Spinal cord (tissue), 10 donors: ENCODE results near the gene OTOA. TPM values are rescaled to one million over a fixed set of nuclear protein-coding genes. Genes with fewer than 3 reads are reported as not detected.
"Not testable (repeated sequence)": the region's sequence is repeated elsewhere in the genome, so short reads cannot be mapped to it uniquely, and the experiment has no call there.

ENCODE experiments used
- DNase-seq, 6 donors: peaks; one replicate each; pipeline versions ENCODE4 v3.0.0 to v3.0.0-alpha.2; 2013 to 2015; ENCODE audit warnings: low spot score in 6 of 6, low read depth in 4 of 6
- H3K27ac ChIP-seq: one replicate; pipeline ENCODE4 v1.5.1; 2013; ENCODE audit warnings: low read depth, low read length, control low read depth
- H3K27me3 ChIP-seq: one replicate; pipeline ENCODE4 v1.6.1; 2013; ENCODE audit warnings: low read length; ENCODE audit not compliant: control insufficient read depth, insufficient read depth
- H3K36me3 ChIP-seq: one replicate; pipeline ENCODE4 v1.6.1; 2013; ENCODE audit warnings: low read length; ENCODE audit not compliant: control insufficient read depth, insufficient read depth
- H3K4me1 ChIP-seq: one replicate; pipeline ENCODE4 v1.6.1; 2013; ENCODE audit warnings: low read length; ENCODE audit not compliant: control insufficient read depth, insufficient read depth
- H3K4me3 ChIP-seq: one replicate; pipeline ENCODE4 v1.5.1; 2013; ENCODE audit warnings: low read depth, low read length, control low read depth
- H3K9me3 ChIP-seq: one replicate; pipeline ENCODE4 v1.6.1; 2013; ENCODE audit warnings: low read length; ENCODE audit not compliant: control insufficient read depth, insufficient read depth
- WGBS: methylation state at CpG from one replicate; pipeline ENCODE4 v1.1.5; 2013; ENCODE audit warnings: missing lambda C conversion rate; ENCODE audit not compliant: insufficient coverage; 5-methylcytosine and 5-hydroxymethylcytosine counted together
- polyA plus RNA-seq, 2 donors: library from polyadenylated mRNA; unstranded; fragments of 120-200 nt; gene quantifications; one replicate each; pipeline ENCODE4 v1.2.1, GENCODE V29; 2013; ENCODE audit not compliant: insufficient read length in 2 of 2
- total RNA-seq, 2 donors: library from RNA; depleted of rRNA in 1 of 2; stranded (reverse); fragments of 120-200 nt in 1 of 2; fragments of >200 nt in 1 of 2; gene quantifications; one replicate each; pipeline versions ENCODE4 v1.2.3 to v1.2.4, GENCODE V29; 2013 to 2014
- donor health status: healthy.

Gene OTOA
- total and polyA plus RNA-seq, 4 donors, result 0.32 to 0.61 (median 0.51) TPM

DNA sequence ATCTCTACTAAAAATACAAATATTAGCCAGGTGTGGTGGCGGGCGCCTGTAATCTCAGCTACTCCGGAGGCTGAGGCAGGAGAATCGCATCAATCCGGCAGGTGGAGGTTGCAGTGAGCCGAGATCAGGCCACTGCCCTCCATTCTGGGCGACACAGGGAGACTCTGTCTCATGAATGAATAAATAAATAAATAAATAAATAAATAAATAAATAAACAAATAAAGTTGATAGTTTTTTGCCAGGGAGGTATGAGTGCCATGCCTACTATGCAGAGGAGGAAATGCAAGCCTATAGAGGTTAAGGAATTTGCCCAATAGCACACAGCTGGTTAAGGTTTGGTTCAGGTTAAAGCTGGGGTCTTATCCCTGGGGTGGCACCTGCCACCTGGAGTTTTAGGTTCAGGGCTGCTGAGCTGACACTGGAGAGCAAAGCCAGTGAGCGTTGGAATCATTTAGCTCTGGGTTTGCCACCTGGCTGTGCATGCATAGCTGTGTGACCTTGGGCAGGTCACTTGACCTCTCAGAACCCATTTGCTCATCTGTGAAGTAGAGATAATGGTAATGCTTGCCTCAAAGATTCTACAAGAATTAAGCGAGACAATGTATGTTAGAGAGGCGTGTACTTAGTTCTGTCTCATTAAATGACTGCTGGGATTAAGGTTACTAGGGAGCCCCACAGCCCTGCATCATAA lies 1.2 kb downstream of the OTOA start:
- WGBS, result 100% methylated on average over 2 of the region's 10 CpGs

DNA sequence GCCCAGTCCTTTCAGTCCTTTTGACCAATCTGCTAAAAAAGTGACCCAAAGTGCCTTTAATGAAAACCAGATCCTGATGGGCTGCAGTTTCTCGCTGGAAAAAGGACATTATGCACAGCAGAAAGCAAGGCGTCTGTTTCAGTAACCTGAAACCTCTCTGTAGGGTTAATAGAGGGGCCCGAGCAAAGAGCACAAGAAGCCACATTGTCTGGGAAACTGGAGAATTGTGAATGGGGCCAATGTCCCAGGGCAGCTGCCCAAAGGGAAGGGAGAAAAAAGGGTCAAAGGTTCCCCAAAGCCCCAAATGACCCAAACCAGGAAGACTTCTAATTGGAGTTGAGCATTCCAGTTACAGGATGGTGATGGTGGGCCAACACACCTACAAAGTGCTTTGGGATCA lies 3.0 kb downstream of the OTOA start:
- no peak for DNase-seq
- no peak overlapping the region for H3K4me3 ChIP-seq
- no peaks in the 10 kb centered on the region for H3K36me3 ChIP-seq
- H3K27ac ChIP-seq, result no peak overlapping the region
- 11% methylated on average over 3 of the region's 3 CpGs for WGBS
- peaks cover 7% of the 10 kb centered on the region for H3K4me1 ChIP-seq
- H3K27me3 ChIP-seq, result no peaks in the 10 kb centered on the region
- no peaks in the 10 kb centered on the region for H3K9me3 ChIP-seq

More for the DNA sequence above, 1.2 kb downstream of the OTOA start:
- no peaks in the 10 kb centered on the region for H3K27me3 ChIP-seq
- no peak for DNase-seq
- H3K9me3 ChIP-seq, result no peaks in the 10 kb centered on the region
- no peak overlapping the region for H3K27ac ChIP-seq
- H3K4me1 ChIP-seq, result peaks cover 7% of the 10 kb centered on the region
- H3K36me3 ChIP-seq, result no peaks in the 10 kb centered on the region
- H3K4me3 ChIP-seq, result no peak overlapping the region

DNA sequence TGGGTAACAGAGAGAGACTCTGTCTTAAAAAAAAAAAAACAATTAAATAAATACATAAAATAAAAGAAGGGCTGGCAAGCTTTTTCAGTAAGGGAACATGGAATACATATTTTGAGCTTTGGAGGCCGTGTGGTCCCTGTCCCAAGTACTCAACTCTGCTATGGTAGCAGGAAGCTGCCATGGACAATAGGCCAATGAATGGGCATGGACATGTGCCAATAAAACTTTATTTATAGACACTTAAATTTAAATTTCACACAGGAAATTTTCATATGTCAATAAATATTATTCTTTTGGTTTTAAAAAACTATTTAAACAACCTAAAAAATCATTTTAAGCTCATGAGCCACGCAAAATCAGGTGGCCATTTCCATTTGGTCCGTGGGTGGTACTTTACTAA lies 3.8 kb downstream of the OTOA start:
- Histone ChIP-seq H3K9me3 (no peaks in the 10 kb centered on the region), H3K4me3 (no peak overlapping the region), H3K36me3 (no peaks in the 10 kb centered on the region), H3K27me3 (no peaks in the 10 kb centered on the region), H3K4me1 (peaks cover 7% of the 10 kb centered on the region), H3K27ac (no peak overlapping the region)
- no CpG with 5 or more reads among the region's 3 CpGs for WGBS
- DNase-seq, result no peak

DNA sequence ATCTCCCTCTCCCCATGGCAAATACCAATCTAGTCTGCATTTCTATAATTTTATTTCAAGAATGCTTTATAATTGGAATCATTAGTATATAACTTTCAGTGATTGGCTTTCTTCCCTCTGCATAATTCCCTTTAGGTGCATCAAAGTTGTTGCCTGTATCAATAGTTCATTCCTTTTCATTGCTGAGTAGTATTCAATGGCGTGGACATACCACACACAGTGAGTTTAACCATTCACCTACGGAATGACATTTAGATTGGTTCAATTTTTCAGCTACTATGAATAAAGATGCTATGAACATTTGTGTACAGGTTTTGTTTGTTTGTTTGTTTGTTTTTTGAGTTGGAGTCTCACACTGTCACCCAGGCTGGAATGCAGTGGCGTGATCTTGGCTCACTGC lies 9.7 kb downstream of the OTOA start:
- Histone ChIP-seq H3K36me3 (no peaks in the 10 kb centered on the region), H3K9me3 (no peaks in the 10 kb centered on the region), H3K4me1 (no peaks in the 10 kb centered on the region), H3K27me3 (no peaks in the 10 kb centered on the region), H3K4me3 (no peak overlapping the region), H3K27ac (no peak overlapping the region)
- no CpG with 5 or more reads among the region's 3 CpGs for WGBS
- DNase-seq, result no peak

DNA sequence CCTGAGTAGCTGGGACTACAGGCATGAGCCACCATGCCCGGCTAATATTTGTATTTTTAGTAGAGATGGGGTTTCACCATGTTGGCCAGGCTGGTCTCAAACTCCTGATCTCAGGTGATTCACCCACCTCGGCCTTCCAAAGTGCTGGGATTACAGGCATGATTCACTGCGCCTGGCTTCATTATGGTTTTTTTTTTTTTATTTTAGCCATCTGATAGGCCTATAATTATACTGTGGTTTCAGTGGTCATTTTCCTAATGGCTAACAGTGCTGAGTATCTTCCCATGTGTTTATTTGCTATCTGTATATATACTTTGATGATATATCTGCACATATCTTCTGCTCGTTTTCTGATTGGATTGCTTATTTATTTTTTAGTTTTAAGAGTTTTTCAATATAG lies 10.7 kb downstream of the OTOA start:
- H3K9me3 ChIP-seq, H3K27ac ChIP-seq, H3K4me3 ChIP-seq, H3K27me3 ChIP-seq, H3K36me3 ChIP-seq, DNase-seq, H3K4me1 ChIP-seq: not testable (repeated sequence)
- no CpG with 5 or more reads among the region's 4 CpGs for WGBS

DNA sequence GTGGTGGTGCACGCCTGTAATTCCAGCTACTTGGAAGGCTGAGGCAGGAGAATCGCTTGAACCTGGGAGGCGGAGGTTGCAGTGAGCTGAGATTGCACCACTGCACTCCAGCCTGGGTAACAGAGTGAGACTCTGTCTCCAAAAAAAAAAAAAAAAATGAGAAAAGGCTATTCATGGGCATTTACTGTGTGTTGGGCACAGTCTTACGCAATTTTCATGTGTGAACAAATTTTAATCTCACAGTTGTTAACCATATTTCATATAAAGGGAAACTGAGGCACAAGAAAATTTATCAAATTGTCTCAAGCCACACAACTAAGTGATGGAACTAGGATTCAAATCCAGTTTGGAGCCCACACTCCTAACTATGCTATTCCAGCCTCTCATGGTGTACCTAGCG lies 16.9 kb downstream of the OTOA start:
- not testable (repeated sequence) for H3K4me3 ChIP-seq, H3K27ac ChIP-seq, H3K9me3 ChIP-seq, DNase-seq, H3K4me1 ChIP-seq, H3K27me3 ChIP-seq, H3K36me3 ChIP-seq
- 80% methylated on average over 1 of the region's 5 CpGs for WGBS

DNA sequence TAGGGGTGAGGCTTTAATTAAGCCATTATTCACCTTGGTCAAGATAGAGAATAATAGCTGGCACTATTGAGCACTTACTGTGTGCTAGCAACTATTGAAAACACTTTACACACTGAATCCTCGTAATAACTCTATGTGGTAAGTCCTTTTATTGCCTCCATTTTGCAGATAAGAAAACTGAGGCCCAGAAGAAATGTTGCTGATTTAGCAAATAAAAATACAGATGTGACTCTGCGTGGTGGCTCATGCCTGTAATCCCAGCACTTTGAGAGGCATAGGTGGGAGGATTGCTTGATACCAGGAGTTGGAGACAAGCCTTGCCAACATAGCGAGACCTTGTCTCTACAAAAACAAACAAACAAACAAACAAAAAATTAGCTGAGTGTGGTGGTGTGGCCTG lies 19.4 kb downstream of the OTOA start:
- Histone ChIP-seq H3K9me3 (no peaks in the 10 kb centered on the region), H3K36me3 (no peaks in the 10 kb centered on the region), H3K4me3 (no peak overlapping the region), H3K27me3 (no peaks in the 10 kb centered on the region), H3K4me1 (no peaks in the 10 kb centered on the region), H3K27ac (no peak overlapping the region)
- DNase-seq, result no peak
- no CpG with 5 or more reads among the region's 3 CpGs for WGBS

DNA sequence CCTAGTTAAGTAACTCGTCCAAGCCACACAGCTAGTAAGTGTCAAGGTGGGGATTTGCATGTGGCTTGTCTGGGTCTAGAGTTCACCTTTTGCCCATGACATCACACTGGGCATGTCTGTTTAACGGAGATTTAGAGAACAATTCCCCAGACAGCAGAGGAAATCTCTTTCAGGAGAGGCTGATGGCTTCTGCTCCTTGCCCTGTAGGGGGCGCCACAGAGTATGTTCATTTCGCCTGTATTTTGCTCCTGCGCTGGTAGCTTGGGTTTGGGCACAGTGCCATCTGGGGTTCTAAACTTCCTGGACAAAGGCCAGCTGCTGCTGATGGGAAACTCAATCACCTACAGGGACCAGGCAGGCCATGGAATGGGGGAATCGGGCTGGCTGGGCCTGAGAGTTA lies 20.4 kb downstream of the OTOA start:
- WGBS, result 20% methylated on average over 2 of the region's 6 CpGs
- no peaks in the 10 kb centered on the region for H3K9me3 ChIP-seq
- H3K4me1 ChIP-seq, result no peaks in the 10 kb centered on the region
- H3K36me3 ChIP-seq, result no peaks in the 10 kb centered on the region
- no peaks in the 10 kb centered on the region for H3K27me3 ChIP-seq
- peak in 2 of 6 donors; percentile 5 to 22 for DNase-seq
- H3K4me3 ChIP-seq, result no peak overlapping the region
- H3K27ac ChIP-seq, result no peak overlapping the region

DNA sequence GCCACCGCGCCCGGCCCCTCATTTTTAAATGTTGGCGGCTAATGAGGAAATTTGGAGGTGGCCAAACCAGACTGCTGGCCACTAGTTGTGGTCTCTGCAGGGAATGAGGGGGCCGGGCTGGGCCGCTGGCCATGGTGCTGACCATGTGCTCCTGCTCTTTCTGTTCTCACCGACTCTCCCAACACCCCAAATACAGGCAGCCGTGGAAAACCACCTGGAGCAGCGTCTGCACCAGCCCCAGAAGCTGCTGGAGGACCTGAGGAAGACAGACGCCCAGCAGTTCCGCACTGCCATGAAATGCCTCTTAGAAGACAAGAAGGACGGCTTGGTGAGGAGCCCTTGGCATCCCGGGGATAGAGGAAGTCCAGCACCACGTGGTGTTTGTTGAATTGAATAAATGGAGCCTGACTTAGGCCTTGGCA lies 21.3 kb downstream of the OTOA start:
- 41% methylated on average over 12 of the region's 14 CpGs for WGBS
- Histone ChIP-seq H3K27me3 (no peaks in the 10 kb centered on the region), H3K9me3 (no peaks in the 10 kb centered on the region), H3K36me3 (no peaks in the 10 kb centered on the region), H3K4me1 (no peaks in the 10 kb centered on the region), H3K4me3 (no peak overlapping the region), H3K27ac (no peak overlapping the region)
- DNase-seq, result no peak

DNA sequence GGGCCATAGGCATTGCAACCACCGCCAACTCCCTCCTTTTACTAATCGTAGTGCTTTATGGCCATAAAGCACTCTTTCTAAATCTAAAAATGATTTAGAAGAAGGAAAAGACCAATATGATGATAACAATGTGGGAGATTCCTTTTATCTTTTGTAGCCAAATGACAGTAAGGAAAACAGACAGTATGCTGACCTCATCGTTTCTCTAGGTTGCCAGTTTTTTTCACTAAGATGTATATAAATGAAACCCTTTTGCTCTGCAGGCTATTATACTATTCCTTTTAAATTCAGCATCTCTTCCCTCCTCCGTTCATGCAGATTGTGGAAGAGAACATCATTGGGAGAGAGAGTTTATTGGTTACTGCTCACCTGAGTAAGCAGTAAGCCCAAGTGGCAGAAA lies 25.3 kb downstream of the OTOA start:
- peak in 1 of 6 donors; percentile 57 for DNase-seq
- Histone ChIP-seq H3K9me3 (no peaks in the 10 kb centered on the region), H3K27me3 (no peaks in the 10 kb centered on the region), H3K36me3 (no peaks in the 10 kb centered on the region), H3K4me1 (no peaks in the 10 kb centered on the region), H3K4me3 (no peak overlapping the region), H3K27ac (no peak overlapping the region)
- WGBS, result no CpG with 5 or more reads among the region's 4 CpGs
